Inferior parietal cortex (tissue), 1 donor: ENCODE data around the gene CHKB.
A peak's percentile ranks its signal among the peaks of the same experiment; 100 is the strongest.

ENCODE experiments used
- DNase-seq: peaks from one replicate; pipeline ENCODE4 v3.0.0-alpha.2; 2016; ENCODE audit errors: extremely low spot score

CHKB gene

DNA sequence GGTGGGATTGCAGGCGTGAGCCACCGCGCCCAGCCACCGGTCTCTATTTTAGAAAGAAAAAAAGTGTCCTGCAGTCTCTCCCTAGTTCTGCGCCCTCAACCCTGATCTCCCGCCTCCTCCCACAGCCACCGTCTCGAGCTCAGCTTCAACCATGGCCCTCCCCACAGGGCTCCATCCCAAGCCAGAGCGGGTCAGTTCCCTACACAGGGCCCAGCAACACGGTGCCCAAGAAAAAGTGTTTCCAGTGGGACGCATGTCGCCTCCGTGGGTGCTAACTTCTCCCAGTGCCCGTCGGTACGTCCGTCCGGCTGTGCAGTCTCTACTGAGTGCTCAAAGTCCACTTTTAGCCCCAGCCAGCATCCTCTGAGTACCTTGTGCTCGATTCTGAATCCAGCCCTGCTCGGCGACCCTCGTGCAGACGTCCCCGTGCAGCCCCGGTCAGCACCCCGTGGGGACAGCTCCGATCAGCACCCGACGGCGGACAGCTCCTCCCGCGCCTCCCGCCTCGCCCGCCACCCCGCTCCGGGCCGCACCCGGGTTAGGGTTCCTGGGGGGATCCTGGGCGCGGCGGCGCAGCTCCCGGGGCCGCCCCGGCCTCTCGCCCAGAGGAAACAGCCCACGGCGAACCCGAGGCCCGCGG lies 17.3 kb upstream of the CHKB start:
- DNase-seq, result no peak

DNA sequence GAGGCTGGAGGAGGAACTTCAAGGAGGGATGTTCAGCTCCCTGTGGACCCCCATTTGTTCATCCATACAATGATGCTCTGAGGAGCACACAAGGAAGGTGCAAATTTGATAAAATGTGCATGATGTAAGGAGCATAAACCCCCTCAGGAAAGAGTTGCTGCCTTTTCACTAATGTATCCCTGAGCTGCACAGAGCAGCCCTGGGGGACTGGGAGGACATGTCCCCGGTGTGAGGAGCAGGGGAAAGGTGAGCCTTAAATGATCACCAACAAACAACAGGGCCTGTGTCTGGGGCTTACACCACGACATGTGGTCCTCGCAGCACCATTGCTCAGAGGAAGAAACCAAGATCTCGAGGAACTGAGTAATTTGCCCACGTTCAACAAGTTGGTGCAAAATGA lies 14.4 kb upstream of the CHKB start:
- DNase-seq, result no peak

DNA sequence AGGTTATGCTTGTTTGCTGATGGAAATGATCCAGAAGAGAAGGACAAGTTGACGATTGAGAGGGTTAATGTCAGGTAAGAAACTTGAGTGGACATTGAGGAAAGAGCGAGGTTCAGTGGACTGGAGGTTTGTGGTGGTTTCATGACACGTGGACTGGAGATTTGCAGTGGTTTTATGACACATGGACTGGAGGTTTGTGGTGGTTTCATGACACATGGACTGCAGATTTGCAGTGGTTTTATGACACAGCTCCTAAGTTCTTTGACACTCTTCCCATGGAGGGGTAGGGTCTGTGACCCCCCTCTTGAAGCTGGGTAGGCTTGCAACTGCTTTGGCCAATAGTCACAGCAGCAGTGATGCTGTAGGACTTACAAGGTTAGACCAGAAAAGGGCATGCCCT lies 12.5 kb upstream of the CHKB start:
- no peak for DNase-seq

DNA sequence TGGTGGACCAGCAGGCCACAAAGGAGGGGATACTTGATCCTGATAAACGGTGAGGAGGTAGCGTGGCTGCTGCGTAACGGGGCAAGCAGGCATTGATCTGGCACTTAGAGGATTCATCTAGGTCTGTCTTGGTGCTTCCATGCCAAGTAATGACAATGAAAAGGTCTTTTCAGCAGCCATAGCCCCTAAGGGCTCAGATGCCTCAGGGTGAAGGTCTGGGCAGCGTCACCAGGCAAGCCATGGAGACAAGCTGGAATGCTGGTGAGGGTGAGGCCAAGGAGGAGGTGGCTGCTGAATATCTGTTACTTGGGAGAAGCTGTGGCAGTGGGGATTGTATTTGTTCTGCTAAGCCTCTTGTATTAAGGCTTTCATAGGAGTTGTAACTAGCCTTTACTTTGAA lies 4.8 kb upstream of the CHKB start:
- DNase-seq, result no peak

DNA sequence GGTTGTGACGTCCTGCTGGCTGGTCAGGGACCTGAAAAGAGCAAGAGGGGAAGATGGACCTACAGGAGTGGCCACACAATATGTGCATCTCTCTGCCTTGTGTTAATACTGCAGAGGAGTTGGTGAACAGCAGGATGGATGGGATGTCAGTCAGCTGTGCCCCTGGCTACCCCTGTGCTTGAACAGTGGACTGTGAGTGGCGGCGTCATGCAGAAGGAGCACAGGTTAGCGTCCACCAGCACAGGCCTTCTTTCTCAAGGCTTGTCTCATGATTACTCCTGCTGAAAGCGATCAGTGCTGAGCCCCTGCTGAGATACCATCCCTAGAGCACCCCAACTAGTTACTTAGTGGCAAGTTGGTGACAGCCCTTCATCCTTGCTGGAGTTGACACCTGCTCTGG lies 3.8 kb upstream of the CHKB start:
- DNase-seq, result no peak

DNA sequence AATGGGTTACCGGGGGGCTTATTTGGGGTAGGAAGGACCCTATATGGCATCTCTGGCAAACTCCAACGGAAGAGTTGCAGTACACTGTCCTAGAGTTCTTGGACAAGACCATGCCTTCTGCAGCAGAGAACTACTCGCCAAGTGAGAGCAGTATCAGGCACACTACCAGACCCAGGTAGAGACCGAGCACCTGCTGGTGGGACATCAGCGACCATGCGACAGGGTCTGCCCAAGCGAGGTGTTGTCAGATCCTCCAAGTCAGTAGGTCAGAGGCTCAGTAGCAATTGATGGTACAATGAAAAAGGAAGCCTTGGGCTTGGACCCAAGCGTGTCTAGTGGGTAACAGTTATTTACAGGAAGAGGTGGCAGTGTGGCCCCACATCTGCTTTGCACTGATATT lies 3.1 kb upstream of the CHKB start:
- no peak for DNase-seq

DNA sequence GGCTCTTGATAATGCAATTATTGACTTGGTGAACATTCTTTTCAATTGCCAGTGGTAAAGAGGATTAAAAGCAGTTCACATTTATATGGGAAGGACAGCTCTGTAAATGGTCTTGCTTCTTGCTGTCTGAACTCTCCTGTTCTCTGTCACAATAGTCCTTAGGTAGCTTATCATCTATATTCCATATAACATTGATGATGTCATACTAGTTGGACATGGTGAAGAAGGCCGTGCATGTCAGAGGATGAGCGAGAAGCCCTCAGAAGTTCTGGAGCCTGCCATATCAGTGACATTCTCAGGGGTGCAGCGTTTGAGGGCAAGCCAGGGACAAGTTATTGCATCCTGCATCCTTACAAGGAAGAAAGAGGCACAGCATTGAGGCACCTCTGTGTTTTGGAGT lies 2.6 kb upstream of the CHKB start:
- DNase-seq, result no peak

DNA sequence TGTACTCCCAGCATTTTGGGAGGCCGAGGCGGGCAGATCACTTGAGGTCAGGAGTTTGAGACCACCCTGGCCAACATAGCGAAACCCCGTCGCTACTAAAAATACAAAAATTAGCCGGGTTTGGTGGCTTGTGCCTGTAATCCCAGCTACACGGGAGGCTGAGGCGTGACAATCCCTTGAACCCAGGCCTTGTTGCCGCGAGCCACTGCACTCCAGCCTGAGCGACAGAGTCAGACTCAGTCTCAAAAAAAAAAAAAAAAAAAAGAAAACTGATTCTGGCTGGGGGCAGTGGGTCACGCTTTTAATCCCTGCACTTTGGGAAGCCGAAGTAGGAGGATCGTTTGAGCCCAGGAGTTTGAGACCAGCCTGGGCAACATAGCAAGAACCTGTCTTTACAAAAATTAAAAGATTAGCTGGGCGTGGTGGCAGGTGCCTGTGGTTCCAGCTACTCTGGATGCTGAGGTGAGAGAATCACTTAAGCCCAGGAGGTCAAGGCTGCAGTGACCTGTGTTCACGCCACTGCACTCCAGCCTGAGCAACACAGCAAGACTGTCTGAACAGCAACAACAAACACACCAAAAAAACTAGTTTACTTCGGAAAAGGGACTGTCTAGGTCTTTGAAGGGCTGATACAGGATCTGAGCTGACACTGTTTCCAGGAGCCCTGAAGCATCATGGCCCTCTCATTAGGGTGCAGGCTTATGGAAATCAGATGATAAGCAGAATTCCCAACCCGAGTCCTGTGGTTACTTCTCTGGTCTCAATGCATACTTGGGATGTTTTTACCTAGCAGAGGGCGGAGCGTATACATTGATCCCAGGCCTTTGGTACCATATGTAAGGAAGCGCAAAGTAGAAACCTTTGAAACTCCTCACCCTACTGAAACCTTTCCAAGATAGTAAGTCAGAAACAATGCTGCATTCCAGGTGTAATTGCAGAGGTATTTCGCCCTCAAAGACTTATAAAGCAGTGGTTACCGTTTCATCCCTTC lies 1.8 kb upstream of the CHKB start:
- DNase-seq, result no peak

DNA sequence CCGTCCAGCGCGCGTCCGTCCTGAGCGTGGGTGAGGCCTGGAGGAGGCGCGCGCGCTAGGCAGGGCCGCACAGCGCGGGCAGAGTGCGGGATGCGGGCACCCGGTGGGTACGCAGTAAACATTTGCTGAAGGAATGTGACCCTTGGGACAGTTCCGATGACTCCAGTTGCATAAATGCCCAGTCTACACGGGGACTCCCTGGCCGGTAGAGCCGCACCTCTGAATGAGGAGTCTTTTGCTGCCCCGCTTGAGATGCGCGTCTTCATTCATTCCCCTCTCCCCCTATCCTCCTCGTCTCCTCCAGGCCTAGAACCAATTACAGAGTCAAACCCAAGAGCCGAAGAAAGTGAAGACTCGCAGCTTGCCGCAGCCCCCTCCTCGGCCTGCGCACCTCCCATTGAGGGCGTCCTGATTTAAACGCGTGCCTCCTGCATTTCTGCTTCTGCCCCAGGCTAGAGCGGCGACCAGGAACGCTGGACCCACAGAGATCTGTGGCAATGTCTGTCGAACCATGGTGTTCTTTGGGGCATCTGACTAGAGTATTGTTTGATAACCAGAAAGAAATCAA lies 729 bp upstream of the CHKB start:
- peak; percentile 43 for DNase-seq

DNA sequence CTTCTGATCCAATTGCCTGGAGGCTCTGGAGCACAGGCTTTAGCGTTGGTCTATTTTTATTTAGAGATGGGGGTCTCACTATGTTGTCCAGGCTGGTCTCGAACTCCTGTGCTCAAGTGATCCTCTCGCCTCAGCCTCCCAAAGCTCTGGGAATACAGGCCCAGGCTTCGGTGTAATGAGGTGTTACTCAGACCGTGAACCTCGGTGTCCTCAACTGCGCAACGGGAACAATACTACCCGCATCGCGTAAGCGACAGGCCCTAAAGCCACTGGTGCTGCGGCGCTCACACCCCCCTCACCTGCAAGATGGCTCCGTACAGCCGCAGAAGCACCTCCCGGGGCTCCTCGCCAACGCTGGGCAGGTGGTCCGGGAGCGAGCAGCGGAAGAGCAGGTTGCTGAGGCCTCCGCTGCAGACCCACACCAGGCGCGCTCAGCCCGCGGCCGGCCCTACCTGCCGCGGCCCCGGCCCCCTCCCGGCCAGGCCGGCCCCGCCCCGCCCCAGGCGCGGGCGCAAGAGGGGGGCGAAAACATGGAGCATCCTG lies 628 bp downstream of the CHKB start:
- DNase-seq, result no peak

DNA sequence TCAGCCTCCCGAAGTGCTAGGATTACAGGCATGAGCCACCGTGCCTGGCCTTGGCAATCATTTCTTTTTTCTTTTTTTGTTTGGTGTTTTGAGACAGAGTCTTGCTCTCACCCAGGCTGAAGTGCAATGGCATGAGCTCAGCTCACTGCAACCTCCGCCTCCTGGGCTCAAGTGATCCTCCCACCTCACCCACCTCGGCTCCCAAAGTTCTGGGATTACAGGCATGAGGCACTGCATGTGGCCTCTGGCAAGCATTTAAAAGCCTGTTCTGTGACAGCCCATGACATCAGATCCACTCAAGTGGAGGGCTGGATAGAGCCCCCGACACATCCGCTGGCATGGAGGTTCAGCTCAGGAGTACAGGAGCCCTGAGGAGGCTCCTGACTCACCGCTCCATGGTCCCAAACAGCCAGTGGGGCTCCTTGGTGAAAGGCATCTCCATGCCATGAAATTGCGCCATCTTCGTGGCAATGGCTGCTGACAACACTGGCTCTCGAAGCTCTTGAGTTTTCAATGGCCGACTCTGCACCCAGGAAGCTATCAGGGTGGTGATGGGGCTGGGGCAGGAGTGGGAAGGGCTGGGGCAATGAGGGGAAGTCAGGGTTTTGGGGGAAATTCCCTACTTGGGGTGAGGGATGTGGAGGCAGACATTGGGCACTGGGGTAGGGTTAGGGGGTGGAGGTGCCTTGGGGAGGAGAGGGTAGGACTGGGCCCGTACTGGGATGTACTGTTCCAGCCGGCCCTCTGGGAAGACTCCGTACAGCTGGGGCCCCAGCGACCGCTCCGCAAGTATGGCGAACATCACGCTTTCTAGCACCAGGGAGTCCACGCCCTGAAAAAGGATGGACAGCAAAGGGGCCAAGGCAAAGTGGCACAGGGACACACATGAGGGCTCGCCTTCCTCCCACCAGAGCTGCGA lies 1.4 kb downstream of the CHKB start:
- DNase-seq, result no peak

DNA sequence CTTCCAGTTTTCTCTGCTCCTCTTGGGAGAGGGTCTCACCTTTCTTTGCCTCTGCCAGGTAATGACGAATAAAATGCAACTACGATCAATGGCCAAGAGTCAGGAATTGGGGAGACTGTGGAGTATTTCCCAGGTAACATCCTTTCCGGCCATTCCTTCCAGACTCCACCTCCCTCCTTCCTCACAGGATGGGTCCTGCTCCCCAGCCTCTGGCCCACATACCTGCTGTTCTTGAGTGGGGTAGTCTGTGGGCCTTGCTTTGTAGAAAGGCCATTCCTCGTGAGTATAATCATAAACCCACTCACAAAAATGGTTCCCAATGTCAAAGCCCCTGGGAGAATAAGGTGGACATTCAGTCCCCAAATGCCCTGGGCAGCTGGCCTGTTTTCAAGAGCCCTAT lies 2.9 kb downstream of the CHKB start:
- no peak for DNase-seq

DNA sequence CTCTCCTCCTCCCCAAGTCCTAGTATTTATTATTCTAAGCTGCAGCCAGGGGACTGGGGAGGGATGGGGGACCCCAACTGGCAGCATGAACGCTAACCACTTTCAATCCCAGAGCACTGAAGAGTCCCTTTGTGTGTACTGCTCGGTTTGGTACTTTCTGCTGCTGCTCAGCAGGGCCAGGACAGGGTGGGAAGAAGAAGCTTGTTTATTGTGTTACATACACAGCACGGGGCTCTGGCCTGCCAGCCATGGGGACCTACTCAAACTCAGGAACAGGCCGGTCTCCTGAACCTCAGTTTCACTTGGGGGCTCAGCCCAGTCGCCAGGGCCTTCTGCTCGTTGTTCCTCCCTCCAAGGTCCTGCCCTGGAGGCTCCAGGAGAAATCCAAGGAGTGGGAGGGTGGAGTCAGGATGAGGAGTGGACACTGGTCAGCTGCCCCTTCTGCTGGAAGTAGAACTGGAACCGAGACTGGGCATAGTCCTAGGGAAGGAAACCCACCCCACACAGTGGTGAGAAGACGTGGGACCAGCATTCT lies 3.8 kb downstream of the CHKB start:
- no peak for DNase-seq

DNA sequence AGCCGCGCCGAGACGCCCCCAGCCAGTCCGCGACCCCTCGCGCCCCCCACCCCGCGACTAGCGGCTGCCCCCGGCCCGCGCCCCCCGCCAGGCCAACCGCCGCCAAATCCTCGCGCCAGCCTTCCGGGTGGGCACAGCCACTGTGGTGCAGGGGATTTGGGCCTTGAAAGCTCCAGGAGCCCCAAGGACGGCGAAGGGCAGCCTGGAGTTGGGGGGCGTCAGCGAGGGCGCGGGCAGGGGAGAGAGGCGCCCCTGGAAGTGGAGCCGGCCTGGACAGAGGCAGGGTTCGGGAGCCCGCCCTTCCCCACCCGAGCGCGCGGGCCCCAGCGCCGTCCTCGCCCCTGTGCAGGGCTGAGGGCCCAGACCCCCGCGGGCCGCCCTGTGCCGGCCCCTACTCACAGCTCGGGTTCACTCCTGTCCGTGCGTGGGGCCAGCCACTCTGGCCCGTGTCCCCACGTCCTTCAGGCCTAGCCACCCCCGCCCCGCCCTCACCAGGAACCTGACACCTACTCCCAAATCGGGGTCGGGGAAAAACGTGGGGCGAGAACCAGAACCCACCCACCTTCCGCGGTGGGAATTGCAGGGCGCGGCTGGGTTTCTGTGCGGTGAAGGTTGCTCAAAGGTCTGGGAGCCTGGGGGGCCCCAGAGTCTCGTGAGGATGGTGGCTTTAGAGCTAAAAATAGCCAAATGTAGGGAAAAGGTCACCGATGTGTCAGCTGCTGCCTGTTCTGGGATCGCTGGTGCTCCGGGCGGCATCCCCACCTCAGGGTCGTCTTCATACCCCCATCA lies 4.5 kb downstream of the CHKB start, which contains the start of gene CPT1B:
TSS of gene CPT1B (minus strand) at position 441 of the 789 bp plus-strand sequence. CDS start 512 bp downstream, outside the sequence.
- no peak for DNase-seq

DNA sequence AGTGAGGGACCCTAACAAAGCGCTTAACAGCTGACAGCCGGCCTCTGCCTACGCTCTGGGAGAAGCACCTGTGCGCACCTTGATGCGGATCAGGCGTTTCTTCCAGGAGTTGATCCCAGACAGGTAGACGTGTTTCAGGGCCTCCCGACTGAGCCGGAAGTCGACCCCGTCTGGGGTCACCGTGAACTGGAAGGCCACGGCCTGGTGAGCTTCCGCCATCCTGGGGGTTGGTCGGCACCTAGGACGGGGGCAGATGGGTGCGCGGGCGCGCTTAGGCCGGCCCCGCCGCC lies 5.0 kb downstream of the CHKB start:
- no peak for DNase-seq

DNA sequence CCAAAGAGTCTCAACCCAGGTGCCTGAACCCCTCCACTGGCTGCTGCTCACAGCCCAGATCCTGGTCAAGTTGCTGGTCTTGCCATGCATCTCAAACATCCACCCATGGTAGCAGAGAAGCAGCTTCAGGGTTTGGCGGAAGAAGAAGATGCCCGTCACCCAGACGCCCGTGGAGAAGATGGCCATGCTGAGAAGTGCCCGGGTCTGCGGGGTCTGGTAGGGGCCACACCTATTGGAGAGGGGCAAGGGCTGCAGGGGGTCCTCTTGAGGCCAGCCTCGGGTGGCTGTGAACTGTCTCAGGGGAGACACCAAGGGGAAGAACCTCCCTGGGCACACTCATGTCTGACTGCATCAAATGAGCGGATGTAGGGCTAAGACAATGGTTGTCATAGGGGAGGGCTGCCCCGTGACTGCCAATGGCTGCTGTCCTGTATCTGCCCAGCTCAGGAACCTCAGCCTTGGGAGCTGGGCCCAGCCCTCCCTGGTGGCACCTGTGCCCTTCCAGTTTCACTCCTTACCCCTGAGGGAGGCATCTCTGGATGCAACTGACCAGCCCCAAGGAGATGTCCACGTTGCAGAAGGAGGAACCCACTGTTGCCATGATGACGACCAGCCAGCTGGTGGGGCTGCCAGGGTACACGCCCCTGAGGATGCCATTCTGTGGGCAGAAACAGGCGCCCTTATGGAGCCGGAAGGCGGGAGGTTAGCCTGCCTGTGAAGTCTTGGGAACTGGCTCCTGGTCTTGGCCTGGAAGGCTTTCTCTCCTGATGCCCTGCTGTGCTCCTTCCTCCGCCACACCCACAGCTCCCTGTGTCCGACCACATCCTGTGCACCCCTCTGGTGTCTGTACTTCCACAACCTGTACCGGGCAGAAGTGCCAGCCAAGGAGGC lies 5.6 kb downstream of the CHKB start:
- no peak for DNase-seq

DNA sequence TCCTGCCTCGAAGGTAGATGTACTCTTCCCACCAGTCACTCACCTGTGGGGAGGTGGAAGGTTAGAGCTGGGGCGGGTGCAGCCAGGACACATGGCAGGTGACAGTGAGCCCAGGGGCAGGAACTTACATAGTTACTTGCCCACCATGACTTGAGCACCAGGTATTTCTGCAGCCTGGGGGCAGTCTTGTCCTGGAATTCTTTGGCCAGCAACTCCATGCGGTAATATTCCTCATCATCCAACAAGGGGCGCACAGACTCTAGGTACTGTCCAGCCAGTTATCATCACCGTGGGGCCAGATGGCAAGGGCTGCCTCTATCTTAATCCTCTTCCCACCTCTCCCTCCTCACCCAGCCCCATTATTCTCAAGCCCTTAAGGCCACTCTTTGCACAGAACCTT lies 6.6 kb downstream of the CHKB start:
- DNase-seq, result no peak

DNA sequence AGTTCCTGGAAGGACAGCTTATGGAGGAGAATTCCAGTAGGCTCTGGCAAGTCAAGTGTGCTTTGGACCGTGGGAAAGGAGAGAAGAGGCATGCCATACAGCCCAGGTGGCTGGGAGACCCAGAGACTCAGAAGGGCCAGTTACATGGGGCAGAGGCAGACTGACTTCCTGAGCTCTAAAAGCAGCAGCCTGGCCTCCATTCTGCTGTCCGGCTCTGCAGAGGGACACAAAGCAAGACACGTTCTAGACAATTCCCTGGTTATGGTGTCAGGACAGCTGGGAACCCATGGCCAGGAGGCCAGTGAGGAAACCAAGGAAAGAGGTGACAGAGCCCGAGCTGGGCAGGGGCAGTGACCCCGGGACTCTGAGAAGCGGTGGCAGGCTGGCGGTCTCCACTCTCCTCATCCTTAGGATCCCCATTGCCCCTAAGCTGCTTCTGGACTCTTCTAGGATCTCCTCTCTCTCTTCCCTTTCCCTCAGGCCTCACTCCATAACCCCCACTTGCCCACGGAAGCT lies 7.2 kb downstream of the CHKB start:
- no peak for DNase-seq

DNA sequence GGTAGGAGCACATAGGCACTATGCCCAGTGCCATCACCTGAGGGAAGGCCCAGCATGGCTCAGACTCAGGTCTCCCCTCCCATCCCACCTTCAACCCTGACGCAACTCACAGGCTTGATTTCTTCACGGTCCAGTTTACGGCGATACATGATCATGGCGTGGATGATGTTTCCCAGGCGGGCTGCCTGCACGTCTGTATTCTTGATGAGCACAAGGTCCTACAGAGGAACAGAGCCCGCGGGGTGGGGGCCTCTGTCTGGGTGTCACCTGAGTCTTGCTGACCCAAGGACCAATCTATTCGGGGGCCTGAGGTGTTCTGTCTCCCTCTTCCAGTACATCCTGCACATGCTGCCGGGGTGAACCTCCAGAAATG lies 8.3 kb downstream of the CHKB start:
- no peak for DNase-seq
